GM18868 (cell line): ENCODE data around the gene EFHC1.

Experiments
- ATAC-seq: cut with Tn5 transposase; IDR thresholded peaks from one replicate; pipeline ENCODE4 v1.9.1; 2021; ENCODE audit warnings: mild to moderate bottlenecking, moderate library complexity; ENCODE audit not compliant: unreplicated experiment

Gene EFHC1

DNA sequence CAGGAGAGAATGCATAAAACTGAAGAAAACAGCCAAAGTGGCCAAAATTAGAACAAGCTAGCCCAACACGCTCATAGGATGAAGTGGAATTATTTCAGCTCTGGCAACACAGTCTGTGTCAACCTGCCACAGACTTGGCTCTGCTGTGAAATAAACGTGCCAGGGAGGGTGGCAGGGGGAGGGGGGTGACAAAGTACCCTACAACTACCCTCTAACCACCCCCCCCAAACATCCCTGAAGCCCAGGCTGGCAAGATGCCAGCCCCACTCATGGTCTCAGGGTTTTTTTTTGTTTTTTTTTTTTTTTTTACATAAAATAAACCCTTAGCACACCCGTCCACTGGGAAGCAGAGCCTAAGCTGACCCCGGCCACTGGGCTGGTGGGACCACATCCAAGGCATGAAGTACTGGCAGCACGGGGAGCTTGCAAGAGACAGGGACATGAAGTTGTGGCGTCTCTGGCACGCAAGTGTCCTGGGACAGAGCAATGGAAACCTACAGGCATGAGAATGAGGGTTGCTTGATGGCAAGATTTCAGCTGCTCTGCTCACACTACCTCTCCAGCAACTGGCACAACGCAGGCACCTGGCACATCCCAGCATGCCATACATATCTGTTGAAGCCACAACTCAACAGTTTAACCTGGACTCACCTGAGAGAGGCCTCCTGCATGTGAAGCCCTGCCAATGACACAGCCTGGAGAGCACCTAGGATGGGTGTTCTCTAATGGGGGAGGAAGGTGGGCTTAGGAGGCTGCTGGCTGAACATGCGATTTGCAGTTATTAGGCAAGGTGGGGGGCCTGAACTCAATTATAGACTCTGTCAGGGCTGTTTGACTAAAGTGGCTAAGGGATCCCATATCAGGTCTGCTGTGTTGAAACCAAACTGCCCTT lies 80.3 kb downstream of the EFHC1 start:
- ATAC-seq, result no peak

DNA sequence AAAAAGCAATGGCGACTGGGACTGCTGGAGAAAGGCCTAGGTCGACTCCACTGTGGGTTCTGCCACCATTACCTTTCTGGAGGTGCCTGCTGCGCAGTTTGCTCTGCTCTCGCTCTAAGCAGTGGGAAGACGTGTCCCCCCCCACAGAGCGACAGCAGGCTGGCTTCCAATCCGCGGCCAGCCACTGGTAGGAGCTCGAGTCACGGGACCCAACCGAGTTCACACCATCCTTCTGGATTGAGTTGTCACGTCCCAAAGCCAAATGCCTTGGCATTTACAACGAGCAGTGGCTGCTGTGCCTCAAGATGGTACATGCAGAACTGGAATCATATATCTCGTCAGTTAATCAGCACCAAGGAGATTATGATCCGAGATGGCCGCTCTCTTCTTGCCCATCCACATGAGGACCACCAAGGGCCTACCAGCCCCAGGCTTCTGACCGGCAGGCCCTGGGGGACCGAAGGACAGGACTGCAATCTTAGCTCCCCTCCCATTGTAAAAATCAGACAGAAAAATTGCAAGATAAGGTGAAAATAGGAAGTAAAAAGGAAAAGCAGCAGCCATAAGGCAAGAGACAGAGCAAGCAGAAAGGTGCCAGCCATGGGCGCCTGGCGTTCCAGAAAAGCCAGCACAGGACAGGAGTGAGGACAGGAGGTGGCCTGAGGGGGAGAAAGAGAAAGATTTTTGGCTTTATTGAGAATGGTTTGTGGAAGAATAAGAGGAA lies 82.3 kb downstream of the EFHC1 start:
- ATAC-seq, result no peak

DNA sequence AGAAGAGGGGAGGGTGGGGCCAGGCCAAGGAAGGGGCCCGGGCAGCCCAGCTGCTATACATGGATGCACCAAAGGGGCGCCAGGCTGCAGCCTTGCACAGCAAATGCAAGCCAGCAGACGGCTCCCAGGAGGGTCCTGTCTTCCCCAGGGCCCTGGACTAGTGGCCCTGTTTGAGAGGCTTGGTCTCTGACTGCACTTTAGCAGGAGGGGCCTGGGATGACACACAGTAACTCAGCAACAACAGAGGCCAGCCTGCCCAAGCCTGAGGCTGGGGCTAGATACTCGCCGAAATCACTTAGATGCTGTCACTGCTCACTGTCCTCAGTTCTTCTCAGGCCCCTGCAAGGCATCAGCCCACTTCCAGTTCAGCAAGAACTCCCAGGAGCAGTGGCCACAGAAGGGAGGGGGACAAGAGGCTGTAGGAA lies 83.2 kb downstream of the EFHC1 start:
- ATAC-seq, result no peak

GRCh38 chr6:52503851-52504781 lies 84.0 kb downstream of the EFHC1 start:
- ATAC-seq, result no peak

- no peak for ATAC-seq
These were observed 84.6 kb downstream of the EFHC1 start for GRCh38 chr6:52504782-52505136.

DNA sequence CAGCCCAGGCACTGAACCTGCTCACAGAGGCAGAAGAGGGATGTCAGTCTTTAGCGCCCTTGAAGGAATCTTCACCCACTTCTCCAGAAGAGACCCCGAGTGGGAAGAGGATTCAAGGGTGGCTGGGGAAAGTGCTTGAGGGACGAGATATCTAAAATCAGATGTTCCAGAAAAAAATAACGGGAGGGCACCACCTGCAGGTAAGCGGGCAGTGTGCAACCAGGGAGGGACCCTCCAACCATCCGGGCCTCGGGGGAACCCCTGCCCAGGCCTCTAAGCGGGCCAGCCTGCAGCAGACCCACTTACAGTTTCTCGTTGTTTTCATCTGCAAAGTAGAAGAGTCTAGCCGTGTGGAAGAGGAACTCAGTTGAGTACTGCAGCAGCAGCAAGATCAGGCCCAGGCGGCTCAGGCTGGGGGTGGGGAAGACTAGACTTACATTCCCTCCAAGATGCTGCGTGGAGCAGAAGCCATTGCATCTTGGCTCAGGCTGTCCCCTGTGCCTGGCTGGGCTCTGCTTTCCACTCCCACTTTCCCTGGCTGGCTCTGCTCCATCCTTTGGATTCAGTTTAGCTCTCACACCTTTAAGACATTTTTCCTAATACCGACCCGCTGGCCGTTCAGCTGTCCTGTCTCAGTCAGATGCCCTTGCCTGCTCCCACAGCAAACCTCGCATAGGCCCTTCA lies 85.7 kb downstream of the EFHC1 start:
- ATAC-seq, result no peak

DNA sequence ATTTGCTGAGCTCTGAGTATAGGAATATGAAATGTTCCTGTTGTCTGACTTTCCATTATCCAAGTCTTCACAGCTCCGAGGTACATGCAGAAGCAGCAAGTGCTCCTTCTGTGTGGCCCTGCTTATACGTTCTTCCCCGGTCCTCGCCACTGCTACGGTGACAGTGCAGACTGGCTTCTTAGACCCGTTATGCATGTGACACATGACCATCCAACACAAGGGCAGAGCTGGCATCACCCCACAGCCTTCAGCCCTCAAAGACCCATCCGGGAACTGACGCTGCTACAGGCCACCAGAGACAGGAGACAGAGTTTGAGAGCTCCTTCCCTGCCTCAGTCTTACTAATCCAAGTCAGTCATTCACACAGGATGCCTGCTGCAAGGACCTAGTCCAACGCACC lies 86.3 kb downstream of the EFHC1 start:
- ATAC-seq, result no peak

DNA sequence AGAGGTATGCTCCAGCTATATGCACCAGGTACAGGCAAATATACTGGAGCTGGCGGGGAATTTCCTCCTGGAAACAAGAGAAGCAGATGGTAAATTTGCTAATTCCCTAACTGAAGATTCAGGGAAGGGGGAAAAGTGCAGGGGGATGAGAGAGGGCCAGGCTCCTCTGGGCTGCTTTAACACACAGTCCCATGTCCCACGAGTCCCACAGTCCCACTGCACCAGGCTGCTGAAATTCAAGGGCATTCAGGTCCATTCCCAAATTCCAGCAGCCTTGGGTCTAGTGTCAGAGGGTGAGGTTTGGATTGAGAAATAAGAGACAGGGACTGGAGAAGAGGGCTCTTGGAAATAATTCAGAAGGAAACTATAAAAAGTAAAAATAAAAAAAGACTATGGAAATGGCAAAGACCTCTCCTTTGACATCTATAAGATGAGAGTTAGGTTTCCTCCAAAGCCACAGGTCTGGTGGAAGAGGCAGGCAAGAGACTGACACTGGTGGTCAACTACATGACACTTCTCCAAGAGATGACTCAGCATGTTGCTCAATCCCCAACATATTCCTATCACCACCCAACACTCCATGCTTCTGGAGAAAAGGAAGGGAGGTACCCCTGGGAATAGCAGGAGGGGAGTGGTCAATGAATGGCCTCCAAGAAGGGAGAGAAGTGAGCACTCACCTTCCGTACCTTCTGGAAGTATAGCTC lies 87.6 kb downstream of the EFHC1 start:
- ATAC-seq, result no peak

GRCh38 chr6:52508261-52508739 lies 88.2 kb downstream of the EFHC1 start:
- no peak for ATAC-seq

DNA sequence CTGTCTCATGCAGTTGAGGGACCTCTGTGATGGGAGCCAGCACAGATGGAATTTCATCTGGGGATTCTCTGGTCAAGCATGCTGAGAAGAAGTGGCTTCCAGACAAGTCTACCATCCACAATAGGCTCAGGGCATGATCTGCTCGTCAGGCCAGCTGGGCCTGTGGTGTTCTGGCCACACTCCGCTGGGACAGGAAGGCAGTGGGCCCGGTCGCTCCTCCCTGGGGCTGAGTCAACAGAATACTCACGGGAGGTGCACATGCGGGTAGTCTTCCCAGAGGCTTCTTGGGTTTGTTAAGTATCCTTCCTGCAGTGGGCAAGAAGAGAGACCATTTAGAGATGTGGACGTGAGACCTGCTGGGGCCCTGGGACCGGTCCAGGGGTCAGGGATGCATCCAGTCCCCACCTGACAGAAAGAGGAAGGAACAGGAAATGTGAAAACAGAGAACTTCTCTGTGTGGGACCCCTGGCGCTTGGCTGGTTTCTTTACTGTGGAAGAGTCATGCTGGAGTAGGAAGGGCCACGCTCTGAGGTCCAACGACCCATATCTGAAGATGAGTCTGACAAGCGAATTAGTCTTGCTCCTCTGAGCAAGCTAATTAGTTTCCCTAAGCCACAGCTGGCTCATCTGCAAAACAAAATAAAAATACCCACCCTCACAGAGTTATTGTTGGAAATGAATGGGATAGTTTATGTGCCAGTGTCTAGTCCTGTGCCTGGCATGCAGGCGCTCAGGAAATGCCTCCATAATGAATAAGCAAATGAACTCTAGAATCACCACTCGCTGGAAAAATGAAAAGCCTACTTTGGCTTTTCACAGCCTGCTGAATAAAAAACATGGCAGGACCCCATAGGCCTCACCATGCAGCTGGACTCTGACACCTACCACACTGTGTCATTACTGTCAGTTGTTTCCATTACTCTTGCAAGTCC lies 89.4 kb downstream of the EFHC1 start:
- no peak for ATAC-seq

DNA sequence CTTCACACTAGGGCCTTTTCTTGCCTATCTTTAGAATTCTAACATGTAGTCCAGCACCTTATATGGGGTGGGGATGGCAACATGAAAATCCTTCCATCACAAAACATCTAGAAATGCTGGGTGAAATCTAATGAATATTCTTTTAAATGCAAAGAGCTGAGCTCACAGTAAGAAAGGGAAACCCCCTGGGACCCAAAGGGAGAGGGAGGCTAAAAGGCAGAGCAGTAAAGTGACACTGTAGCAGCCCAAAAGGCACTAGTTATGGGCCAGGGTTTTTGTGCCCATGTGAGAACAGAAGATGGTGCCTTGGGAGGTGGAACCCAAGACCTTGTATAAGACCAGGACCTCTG lies 90.0 kb downstream of the EFHC1 start:
- ATAC-seq, result no peak

GRCh38 chr6:52511163-52511562 lies 91.0 kb downstream of the EFHC1 start:
- no peak for ATAC-seq

- ATAC-seq, result no peak
These were observed 91.5 kb downstream of the EFHC1 start for GRCh38 chr6:52511572-52512151.

DNA sequence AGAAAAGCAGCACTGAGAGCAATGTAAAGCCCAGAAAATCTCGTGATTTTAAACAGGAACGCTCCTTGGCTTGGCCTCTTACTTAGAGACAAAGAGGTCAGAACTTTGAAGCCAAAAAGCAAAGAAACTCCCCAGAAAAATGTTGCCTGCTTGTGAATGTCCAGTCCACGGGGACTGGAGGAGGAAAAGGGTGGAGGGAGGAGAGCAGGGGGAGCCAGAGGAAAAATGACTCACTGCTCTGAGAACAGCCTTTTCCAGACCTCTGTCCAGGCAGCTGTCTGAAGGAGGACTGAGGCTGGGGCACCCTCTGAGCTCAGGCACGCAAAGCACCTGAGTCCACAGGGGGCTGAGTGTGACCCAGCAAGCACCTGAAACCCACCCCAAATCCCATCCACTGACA lies 92.1 kb downstream of the EFHC1 start:
- no peak for ATAC-seq

DNA sequence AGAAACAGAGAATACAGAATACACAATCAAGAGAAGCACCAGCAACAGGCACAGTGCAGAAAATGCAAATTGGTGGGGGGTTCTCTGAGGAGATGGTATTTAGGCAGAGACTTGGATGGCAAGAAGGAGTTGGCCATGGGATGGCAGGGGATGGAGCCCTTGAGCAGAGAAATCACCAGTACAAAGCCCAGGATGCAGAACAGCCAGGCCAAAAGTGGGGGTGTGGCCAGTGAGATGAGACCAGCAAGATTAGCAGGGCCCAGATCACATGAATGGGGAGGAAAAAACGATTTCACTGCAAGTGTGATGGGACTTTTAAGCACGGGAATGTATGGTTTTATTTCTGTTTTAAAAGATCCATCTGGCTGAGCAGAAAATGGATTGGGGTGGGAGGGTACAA lies 93.3 kb downstream of the EFHC1 start:
- ATAC-seq, result no peak

GRCh38 chr6:52513896-52514295 lies 93.8 kb downstream of the EFHC1 start:
- ATAC-seq, result no peak

GRCh38 chr6:52514514-52514913 lies 94.4 kb downstream of the EFHC1 start:
- ATAC-seq, result no peak

DNA sequence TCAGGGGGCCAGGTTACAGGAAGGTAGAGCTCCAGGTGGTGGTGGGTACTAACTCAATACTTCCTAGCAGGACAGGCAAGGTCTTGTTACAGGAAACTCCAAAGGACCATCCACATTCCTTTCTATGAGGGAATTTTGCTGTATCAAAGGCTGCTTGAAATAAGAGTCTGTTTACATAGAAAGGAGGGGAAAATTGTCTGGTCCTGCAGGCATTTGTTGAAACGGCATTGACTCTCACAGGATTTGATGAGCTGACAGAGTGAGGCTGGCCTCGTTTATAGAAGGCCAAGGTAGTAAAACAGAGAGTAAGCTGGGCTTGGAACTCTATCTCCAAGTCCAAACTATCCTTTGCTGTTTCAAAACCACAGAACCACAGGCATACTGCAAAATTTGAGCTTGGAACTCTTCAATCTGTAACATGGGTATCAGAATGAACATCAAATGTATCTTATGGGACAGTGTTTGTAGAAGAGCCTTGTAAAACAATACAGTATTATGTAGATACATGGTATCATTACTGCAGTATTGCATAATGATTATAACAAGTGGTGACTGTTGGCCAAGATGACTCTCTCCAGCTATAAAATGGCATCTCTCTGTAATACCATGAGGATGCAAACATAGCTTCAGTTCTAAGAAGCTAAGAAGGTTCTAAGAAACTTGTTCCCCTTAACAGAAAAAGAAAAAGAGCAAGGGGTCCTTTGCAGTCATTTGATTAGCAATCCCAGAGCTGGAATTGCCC lies 95.2 kb downstream of the EFHC1 start:
- no peak for ATAC-seq
